GM18526 (cell line): ENCODE results near the gene OLIG1.

Experiments used
- POLR2A ChIP-seq: IDR thresholded peaks from 3 replicates; pipeline ENCODE4 v1.6.1; 2011; ENCODE audit not compliant: insufficient read length; ENCODE audit errors: extremely low read depth

OLIG1 gene

GRCh38 chr21:33088384-33088783 is 18.4 kb downstream of the OLIG1 start:
- TF ChIP-seq POLR2A, result no peak

- TF ChIP-seq POLR2A, result no peak
Measured at GRCh38 chr21:33089395-33090119, 19.6 kb downstream of the OLIG1 start.

GRCh38 chr21:33096426-33096825 is 26.5 kb downstream of the OLIG1 start:
- TF ChIP-seq POLR2A, result no peak

GRCh38 chr21:33099131-33099530 is 29.2 kb downstream of the OLIG1 start:
- TF ChIP-seq POLR2A, result no peak

GRCh38 chr21:33101300-33101911 is 31.5 kb downstream of the OLIG1 start:
- TF ChIP-seq POLR2A, result no peak

GRCh38 chr21:33105088-33105487 is 35.1 kb downstream of the OLIG1 start:
- TF ChIP-seq POLR2A, result no peak

- no peak for TF ChIP-seq POLR2A
Measured at GRCh38 chr21:33108228-33108627, 38.3 kb downstream of the OLIG1 start.

- no peak for TF ChIP-seq POLR2A
Measured at GRCh38 chr21:33109574-33110339, 39.8 kb downstream of the OLIG1 start.

- TF ChIP-seq POLR2A, result no peak
Measured at GRCh38 chr21:33110340-33110715, 40.4 kb downstream of the OLIG1 start.

GRCh38 chr21:33111577-33111976 is 41.6 kb downstream of the OLIG1 start:
- no peak for TF ChIP-seq POLR2A

GRCh38 chr21:33112151-33112550 is 42.2 kb downstream of the OLIG1 start:
- TF ChIP-seq POLR2A, result no peak

- TF ChIP-seq POLR2A, result no peak
Measured at GRCh38 chr21:33112681-33113080, 42.7 kb downstream of the OLIG1 start.

- TF ChIP-seq POLR2A, result no peak
Measured at GRCh38 chr21:33113131-33113530, 43.2 kb downstream of the OLIG1 start.

- TF ChIP-seq POLR2A, result no peak
Measured at GRCh38 chr21:33114276-33114675, 44.3 kb downstream of the OLIG1 start.

- TF ChIP-seq POLR2A, result no peak
Measured at GRCh38 chr21:33115631-33116510, 45.9 kb downstream of the OLIG1 start.
